ENCODE measurements around the gene RNF217. TPM values are rescaled to one million over a fixed set of nuclear protein-coding genes. Genes with fewer than 3 reads are reported as not detected.
"Not testable (repeated sequence)": the region's sequence is repeated elsewhere in the genome, so short reads cannot be mapped to it uniquely, and the experiment has no call there.

RNF217 gene
- total RNA-seq, 3 donors from 2014 or later: 40.1 to 43.3 (median 41.0) TPM

DNA sequence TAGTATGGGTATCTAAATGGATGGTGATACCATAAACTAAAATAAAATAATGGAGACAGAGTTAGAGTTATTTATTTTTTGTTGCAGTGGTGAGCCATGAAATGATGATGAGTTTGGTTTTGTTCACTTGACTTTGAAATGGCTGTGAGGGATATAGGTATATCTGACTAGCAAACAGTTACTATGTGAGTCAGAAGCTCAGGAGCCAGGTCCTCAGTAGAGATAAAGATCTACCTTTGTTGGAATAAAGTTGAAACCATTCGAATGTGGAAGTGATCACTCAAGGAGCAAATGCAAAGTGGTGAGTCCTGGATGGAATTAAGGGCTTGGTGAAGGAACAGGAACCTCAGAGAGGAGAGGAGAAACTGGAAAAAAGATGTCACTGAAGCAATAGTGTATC, 105.3 kb downstream of the RNF217 start:
- no peaks in the 10 kb centered on the region for H3K4me1 ChIP-seq
- no peak overlapping the region for H3K4me3 ChIP-seq
- TF ChIP-seq POLR2AphosphoS5 (IDR thresholded peaks at IDR 0.05): no peak
- TF ChIP-seq, protein P1, sequence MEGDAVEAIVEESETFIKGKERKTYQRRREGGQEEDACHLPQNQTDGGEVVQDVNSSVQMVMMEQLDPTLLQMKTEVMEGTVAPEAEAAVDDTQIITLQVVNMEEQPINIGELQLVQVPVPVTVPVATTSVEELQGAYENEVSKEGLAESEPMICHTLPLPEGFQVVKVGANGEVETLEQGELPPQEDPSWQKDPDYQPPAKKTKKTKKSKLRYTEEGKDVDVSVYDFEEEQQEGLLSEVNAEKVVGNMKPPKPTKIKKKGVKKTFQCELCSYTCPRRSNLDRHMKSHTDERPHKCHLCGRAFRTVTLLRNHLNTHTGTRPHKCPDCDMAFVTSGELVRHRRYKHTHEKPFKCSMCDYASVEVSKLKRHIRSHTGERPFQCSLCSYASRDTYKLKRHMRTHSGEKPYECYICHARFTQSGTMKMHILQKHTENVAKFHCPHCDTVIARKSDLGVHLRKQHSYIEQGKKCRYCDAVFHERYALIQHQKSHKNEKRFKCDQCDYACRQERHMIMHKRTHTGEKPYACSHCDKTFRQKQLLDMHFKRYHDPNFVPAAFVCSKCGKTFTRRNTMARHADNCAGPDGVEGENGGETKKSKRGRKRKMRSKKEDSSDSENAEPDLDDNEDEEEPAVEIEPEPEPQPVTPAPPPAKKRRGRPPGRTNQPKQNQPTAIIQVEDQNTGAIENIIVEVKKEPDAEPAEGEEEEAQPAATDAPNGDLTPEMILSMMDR (IDR thresholded peaks at IDR 0.05): no peak
- TF ChIP-seq POLR2A (IDR thresholded peaks at IDR 0.05): no peak
- no peak for DNase-seq (ENCODE audit: low spot score in 2 of 2)
- H3K27me3 ChIP-seq: no peaks in the 10 kb centered on the region
- no peaks in the 10 kb centered on the region for H3K36me3 ChIP-seq
- no peak overlapping the region for H3K27ac ChIP-seq
- intact Hi-C loops (cut with DNase I; ENCODE audit: low total_unique reads): no loop called here
- no peaks in the 10 kb centered on the region for H3K9me3 ChIP-seq

- no peaks in the 10 kb centered on the region for H3K36me3 ChIP-seq
- H3K27me3 ChIP-seq: no peaks in the 10 kb centered on the region
These were observed 110.8 kb downstream of the RNF217 start for GRCh38 chr6:125073071-125073470.

DNA sequence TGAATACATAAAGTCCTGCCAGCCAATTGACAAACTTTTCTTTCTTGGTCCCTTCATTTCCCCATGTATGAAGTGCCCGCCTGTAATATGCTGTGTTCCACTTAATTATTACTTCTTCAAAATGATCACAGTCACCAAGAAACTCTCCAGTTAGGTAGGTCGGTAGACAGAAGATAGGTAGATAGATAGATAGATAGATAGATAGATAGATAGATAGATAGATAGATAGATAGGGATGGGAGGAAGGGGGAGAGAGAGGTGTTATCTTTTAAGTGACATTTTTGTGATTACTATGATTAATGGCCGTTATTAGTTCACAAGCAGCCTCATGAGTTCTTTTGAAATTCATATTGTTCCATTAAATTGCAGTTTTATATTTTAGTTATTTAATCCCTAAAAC, 111.9 kb downstream of the RNF217 start:
- TF ChIP-seq POLR2A (IDR thresholded peaks at IDR 0.05) (no peak), POLR2AphosphoS5 (IDR thresholded peaks at IDR 0.05) (no peak)
- TF ChIP-seq, protein P1 (IDR thresholded peaks at IDR 0.05): no peak
- Histone ChIP-seq H3K27ac (no peak overlapping the region), H3K27me3 (no peaks in the 10 kb centered on the region), H3K4me1 (no peaks in the 10 kb centered on the region), H3K4me3 (no peak overlapping the region), H3K9me3 (no peaks in the 10 kb centered on the region), H3K36me3 (peaks cover 1% of the 10 kb centered on the region)
- DNase-seq (ENCODE audit: low spot score in 2 of 2): no peak
- intact Hi-C loops (cut with DNase I; ENCODE audit: low total_unique reads): no loop called here

More at GRCh38 chr6:125073071-125073470, 110.8 kb downstream of the RNF217 start:
- Histone ChIP-seq H3K4me3 (no peak overlapping the region), H3K4me1 (no peaks in the 10 kb centered on the region), H3K9me3 (no peaks in the 10 kb centered on the region), H3K27ac (no peak overlapping the region)
- intact Hi-C loops (cut with DNase I; ENCODE audit: low total_unique reads): no loop called here
- DNase-seq (ENCODE audit: low spot score in 2 of 2): no peak
- TF ChIP-seq POLR2A (IDR thresholded peaks at IDR 0.05): no peak
- TF ChIP-seq POLR2AphosphoS5 (IDR thresholded peaks at IDR 0.05): no peak
- TF ChIP-seq, protein P1 (IDR thresholded peaks at IDR 0.05): no peak

GRCh38 chr6:125075073-125075472, 112.8 kb downstream of the RNF217 start:
- H3K4me1 ChIP-seq; H3K4me3 ChIP-seq; H3K36me3 ChIP-seq; DNase-seq (ENCODE audit: low spot score in 2 of 2); H3K27ac ChIP-seq; H3K27me3 ChIP-seq; H3K9me3 ChIP-seq; intact Hi-C loops (cut with DNase I; ENCODE audit: low total_unique reads): not testable (repeated sequence)

DNA sequence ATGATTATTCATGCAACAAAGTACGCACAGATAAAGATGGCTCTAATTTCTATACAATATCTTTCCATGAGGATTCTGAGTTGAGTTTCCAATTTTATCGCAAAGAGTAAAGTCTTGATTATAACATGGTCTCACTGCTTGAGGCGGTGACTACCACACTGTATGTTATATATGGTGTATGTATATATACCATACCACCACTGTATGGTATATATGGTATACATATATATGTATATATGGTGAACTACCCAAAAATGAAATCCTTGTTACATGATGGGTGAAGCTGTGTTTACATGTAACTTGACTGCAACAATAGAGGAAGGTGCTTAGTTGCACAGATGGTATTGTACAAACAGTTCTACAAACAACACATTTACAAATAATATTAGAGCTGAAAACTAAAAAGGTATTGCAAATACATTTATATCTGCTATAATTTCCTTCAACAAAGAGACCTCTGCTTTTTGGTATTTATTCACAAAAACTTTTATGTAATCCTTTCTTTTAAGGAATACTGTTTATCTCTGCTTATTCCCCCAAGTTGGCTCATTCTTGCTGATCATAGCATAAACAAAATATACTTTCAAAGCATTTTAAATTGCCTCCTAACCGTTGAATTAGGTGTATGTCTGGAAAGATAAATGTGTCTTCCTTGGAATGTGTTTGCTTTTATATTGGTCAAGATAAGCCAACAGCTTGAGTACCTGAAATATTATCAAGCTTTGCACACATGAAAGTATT, 113.7 kb downstream of the RNF217 start:
- Histone ChIP-seq H3K27me3 (no peaks in the 10 kb centered on the region), H3K9me3 (no peaks in the 10 kb centered on the region), H3K4me3 (no peak overlapping the region), H3K27ac (no peak overlapping the region), H3K4me1 (no peaks in the 10 kb centered on the region), H3K36me3 (peaks cover 4% of the 10 kb centered on the region)
- no peak for TF ChIP-seq POLR2A (IDR thresholded peaks at IDR 0.05)
- TF ChIP-seq, protein P1 (IDR thresholded peaks at IDR 0.05): no peak
- TF ChIP-seq POLR2AphosphoS5 (IDR thresholded peaks at IDR 0.05): no peak
- intact Hi-C loops (cut with DNase I; ENCODE audit: low total_unique reads): no loop called here
- no peak for DNase-seq (ENCODE audit: low spot score in 2 of 2)

GRCh38 chr6:125076482-125076742, 114.2 kb downstream of the RNF217 start:
- Histone ChIP-seq H3K9me3 (no peaks in the 10 kb centered on the region), H3K27ac (no peak overlapping the region), H3K4me3 (no peak overlapping the region), H3K27me3 (no peaks in the 10 kb centered on the region), H3K36me3 (peaks cover 4% of the 10 kb centered on the region), H3K4me1 (no peaks in the 10 kb centered on the region)
- no peak for TF ChIP-seq POLR2A (IDR thresholded peaks at IDR 0.05)
- no peak for DNase-seq (ENCODE audit: low spot score in 2 of 2)
- intact Hi-C loops (cut with DNase I; ENCODE audit: low total_unique reads): no loop called here
